GM12878 (cell line): ENCODE results near the gene LAMA5.

Source experiments
- CHD4 ChIP-seq: fragments of 200-600 bp; sonication (generic); IDR thresholded peaks from 2 replicates; pipeline ENCODE4 v1.6.1; 2016; ENCODE audit warnings: mild to moderate bottlenecking
- JUND ChIP-seq: IDR thresholded peaks from 2 replicates; pipeline ENCODE4 v1.6.1; 2012; ENCODE audit warnings: low read depth, mild to moderate bottlenecking, low read length, improper control_type of control experiment, moderate library complexity
- POLR2A ChIP-seq: IDR thresholded peaks from 2 replicates; pipeline ENCODE4 v1.6.1; 2011; ENCODE audit warnings: low read depth, mild to moderate bottlenecking, low read length
- SIN3A ChIP-seq: IDR thresholded peaks from 2 replicates; pipeline ENCODE4 v1.6.1; 2012; ENCODE audit warnings: low read depth, low read length, improper control_type of control experiment
- ZNF274 ChIP-seq: IDR thresholded peaks from one replicate; pipeline ENCODE4 v1.8.0; 2011; ENCODE audit not compliant: insufficient read length, insufficient read depth
- TF ChIP-seq, protein P1 (sequence below): fragments of 150-350 bp; IDR thresholded peaks from 2 replicates; pipeline ENCODE4 v1.6.1; 2016; ENCODE audit warnings: low read depth, low read length
- TF ChIP-seq, protein P2 (sequence below): IDR thresholded peaks from 2 replicates; pipeline ENCODE4 v1.6.1; 2012; ENCODE audit warnings: low read length, inconsistent platforms
- TF ChIP-seq, protein P3 (sequence below), 3 experiments: IDR thresholded peaks in 2 of 3; conservative IDR thresholded peaks in 1 of 3; 2 replicates each; pipeline ENCODE4 v1.5.1; 2011; ENCODE audit warnings: low read depth in 3 of 3, low read length in 3 of 3, mild to moderate bottlenecking in 3 of 3, control low read depth in 2 of 3, moderate library complexity in 2 of 3, inconsistent platforms in 1 of 3, mixed read lengths in 1 of 3; ENCODE audit not compliant: control insufficient read depth in 2 of 3, insufficient read depth in 1 of 3; ENCODE audit errors: extremely low read depth in 1 of 3
- TF ChIP-seq, protein P4 (sequence below): fragments of 450-650 bp; IDR thresholded peaks from 2 replicates; pipeline ENCODE4 v1.6.1; 2017; ENCODE audit warnings: mild to moderate bottlenecking

DNA sequence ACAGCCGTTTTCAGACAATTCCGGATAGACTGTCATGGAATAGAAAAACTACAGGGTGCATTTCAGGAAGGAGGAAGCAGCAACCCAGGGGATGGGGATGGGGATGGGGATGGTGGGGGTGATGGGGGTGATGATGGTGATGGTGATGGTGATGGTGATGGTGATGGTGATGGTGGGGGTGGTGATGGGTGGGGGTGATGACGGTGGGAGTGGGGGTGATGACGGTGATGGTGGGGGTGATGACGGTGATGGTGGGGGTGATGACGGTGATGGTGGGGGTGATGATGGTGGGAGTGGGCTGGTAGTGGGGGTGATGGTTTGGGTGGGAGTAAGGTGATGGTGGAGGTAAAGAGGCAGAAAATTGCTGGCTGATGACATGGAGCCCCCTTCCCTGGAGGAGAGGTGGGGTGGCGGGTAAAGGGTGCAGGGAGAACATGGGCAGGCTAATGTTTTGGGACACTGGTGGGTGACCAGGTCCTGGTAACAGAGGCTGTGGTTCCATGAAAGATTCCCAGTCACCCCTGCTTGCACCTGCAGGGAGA, 17.5 kb downstream of the LAMA5 start:
- no peak for TF ChIP-seq POLR2A
- no peak for TF ChIP-seq SIN3A
- TF ChIP-seq, protein P1, sequence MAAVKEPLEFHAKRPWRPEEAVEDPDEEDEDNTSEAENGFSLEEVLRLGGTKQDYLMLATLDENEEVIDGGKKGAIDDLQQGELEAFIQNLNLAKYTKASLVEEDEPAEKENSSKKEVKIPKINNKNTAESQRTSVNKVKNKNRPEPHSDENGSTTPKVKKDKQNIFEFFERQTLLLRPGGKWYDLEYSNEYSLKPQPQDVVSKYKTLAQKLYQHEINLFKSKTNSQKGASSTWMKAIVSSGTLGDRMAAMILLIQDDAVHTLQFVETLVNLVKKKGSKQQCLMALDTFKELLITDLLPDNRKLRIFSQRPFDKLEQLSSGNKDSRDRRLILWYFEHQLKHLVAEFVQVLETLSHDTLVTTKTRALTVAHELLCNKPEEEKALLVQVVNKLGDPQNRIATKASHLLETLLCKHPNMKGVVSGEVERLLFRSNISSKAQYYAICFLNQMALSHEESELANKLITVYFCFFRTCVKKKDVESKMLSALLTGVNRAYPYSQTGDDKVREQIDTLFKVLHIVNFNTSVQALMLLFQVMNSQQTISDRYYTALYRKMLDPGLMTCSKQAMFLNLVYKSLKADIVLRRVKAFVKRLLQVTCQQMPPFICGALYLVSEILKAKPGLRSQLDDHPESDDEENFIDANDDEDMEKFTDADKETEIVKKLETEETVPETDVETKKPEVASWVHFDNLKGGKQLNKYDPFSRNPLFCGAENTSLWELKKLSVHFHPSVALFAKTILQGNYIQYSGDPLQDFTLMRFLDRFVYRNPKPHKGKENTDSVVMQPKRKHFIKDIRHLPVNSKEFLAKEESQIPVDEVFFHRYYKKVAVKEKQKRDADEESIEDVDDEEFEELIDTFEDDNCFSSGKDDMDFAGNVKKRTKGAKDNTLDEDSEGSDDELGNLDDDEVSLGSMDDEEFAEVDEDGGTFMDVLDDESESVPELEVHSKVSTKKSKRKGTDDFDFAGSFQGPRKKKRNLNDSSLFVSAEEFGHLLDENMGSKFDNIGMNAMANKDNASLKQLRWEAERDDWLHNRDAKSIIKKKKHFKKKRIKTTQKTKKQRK, result no peak
- TF ChIP-seq CHD4, result no peak
- TF ChIP-seq, protein P2, sequence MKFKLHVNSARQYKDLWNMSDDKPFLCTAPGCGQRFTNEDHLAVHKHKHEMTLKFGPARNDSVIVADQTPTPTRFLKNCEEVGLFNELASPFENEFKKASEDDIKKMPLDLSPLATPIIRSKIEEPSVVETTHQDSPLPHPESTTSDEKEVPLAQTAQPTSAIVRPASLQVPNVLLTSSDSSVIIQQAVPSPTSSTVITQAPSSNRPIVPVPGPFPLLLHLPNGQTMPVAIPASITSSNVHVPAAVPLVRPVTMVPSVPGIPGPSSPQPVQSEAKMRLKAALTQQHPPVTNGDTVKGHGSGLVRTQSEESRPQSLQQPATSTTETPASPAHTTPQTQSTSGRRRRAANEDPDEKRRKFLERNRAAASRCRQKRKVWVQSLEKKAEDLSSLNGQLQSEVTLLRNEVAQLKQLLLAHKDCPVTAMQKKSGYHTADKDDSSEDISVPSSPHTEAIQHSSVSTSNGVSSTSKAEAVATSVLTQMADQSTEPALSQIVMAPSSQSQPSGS, result no peak
- TF ChIP-seq ZNF274, result no peak
- no peak for TF ChIP-seq JUND
- TF ChIP-seq, protein P3, sequence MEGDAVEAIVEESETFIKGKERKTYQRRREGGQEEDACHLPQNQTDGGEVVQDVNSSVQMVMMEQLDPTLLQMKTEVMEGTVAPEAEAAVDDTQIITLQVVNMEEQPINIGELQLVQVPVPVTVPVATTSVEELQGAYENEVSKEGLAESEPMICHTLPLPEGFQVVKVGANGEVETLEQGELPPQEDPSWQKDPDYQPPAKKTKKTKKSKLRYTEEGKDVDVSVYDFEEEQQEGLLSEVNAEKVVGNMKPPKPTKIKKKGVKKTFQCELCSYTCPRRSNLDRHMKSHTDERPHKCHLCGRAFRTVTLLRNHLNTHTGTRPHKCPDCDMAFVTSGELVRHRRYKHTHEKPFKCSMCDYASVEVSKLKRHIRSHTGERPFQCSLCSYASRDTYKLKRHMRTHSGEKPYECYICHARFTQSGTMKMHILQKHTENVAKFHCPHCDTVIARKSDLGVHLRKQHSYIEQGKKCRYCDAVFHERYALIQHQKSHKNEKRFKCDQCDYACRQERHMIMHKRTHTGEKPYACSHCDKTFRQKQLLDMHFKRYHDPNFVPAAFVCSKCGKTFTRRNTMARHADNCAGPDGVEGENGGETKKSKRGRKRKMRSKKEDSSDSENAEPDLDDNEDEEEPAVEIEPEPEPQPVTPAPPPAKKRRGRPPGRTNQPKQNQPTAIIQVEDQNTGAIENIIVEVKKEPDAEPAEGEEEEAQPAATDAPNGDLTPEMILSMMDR (IDR thresholded peaks at IDR 0.05 in 2 of 3, conservative IDR thresholded peaks at IDR 0.05 in 1 of 3; ENCODE audit: control insufficient read depth in 2 of 3, extremely low read depth in 1 of 3, insufficient read depth in 1 of 3, low read depth in 3 of 3, low read length in 3 of 3), result no peak
- TF ChIP-seq, protein P4, sequence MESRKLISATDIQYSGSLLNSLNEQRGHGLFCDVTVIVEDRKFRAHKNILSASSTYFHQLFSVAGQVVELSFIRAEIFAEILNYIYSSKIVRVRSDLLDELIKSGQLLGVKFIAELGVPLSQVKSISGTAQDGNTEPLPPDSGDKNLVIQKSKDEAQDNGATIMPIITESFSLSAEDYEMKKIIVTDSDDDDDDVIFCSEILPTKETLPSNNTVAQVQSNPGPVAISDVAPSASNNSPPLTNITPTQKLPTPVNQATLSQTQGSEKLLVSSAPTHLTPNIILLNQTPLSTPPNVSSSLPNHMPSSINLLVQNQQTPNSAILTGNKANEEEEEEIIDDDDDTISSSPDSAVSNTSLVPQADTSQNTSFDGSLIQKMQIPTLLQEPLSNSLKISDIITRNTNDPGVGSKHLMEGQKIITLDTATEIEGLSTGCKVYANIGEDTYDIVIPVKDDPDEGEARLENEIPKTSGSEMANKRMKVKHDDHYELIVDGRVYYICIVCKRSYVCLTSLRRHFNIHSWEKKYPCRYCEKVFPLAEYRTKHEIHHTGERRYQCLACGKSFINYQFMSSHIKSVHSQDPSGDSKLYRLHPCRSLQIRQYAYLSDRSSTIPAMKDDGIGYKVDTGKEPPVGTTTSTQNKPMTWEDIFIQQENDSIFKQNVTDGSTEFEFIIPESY, result no peak
